ENCODE measurements around the gene FREY1.
"Not testable (repeated sequence)": the region's sequence is repeated elsewhere in the genome, so short reads cannot be mapped to it uniquely, and the experiment has no call there.

The FREY1 gene

DNA sequence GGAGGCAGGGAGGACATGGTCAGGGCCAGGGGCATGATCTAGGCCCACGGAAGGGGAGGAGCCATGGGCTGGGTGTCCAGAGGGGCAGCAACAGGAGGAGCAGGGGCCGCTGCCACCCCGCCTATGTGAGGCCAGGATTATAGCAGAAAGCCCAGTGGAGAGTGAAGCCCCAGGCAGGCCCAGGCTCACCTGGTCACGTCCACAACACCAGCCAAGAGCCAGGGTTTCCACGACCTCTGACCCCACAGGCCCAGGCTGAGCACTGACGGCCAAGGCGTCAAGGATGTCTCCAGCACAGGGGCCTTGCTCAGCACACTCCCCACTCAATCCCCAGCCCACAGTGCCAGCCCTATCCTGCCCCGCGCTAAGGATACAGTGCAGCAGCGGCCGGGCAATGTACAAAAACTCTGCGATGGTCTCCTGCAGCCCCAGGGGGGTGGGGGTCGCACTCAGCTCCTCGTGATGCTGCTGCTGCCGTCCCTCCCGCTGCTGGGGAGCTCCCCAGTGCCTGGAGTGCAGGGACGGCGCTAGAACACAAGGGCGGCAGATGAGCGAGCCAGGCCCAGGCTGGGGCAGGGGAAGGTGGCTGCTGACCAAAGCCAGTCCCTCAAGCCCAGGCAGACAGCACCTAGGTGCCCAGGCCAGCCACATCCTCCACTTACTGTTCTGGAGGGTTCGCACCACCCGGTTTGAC lies 7.0 kb upstream of the FREY1 start:
- no peak for DNase-seq (ENCODE audit: low spot score)

DNA sequence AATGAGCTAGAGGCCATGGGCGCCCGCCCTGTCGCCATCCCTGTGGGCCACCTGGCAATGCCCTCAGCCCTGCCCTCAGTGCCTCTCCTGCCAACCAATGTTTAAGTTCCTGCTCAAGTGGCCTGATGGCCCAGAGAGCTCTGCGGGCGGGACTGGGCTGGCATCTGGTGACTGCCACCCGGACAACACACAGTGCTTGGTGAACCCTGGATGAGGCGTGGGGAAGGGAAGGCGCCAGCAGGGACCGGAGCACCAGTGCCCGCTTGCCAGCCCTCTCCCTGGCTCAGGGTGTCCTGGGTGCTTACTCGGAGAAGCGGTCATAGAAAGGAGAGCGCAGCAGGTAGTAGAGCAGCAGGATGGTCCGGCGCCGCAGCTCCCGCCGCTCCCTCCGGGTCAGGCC lies 6.4 kb upstream of the FREY1 start:
- DNase-seq (ENCODE audit: low spot score), result no peak

DNA sequence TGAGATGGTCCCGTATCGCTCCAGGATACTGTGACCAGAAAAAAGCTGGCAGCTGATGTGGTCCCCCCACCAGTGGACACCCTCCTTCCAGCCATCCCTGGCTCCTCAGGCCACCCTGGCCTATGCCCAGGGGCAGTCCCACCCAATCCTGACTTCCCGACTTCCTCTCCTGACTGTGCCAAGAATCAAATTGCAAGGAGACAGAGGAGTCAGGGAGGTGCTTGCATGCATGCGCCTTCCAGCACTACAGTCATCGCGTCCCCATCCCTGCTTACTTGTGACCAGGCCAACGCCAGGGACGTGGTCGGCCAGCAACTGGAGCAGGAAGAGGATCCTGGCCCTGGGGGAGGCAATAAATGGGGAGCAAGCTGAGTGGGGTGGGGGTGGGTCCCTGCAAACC lies 3.6 kb upstream of the FREY1 start:
- no peak for DNase-seq (ENCODE audit: low spot score)

DNA sequence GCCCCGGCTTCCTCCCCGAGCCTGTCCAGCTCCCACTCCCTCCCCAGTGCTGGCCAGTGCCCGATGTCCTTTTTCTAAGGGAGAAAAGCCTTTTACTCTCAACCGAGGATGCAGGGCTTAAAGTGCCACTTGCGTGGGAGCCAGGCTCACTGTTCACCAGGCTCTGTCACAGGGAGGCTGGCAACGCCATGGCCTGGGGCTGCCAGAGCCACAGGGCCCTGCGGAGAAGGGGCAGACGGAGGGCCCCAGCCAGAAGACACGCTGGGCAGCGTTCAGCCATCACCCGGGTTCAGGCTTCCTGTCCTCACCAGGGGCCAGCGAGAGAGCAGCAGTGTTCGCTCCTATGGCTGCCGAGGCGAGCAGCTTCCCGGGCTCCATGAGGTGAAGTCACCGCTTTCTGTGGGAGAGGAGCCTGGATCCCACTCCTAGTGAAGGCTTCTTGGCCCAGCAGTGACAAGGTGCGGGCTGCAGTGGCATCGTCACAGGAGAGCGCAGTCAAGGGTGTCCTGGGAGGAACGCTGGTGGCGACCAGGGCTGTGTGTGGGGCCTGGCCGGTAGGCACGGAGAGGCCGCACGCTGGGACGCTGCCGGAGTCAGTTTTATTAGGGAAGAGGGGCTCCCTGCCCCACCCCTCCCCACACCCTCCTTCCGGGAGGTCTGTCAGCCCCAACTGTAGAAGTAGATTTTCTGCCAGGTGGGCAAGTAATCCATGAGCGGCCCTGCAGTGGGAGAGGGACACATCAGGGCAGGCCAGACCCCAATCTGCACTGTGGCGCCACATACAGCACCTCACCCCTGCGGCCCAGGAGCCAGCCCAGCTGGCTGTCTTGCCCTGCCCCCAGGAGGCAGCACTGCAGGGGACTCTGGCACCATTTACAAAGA lies 2.8 kb upstream of the FREY1 start:
- DNase-seq (ENCODE audit: low spot score), result no peak

GRCh38 chr11:45907911-45908370 lies 870 bp upstream of the FREY1 start:
- DNase-seq (ENCODE audit: low spot score), result no peak

DNA sequence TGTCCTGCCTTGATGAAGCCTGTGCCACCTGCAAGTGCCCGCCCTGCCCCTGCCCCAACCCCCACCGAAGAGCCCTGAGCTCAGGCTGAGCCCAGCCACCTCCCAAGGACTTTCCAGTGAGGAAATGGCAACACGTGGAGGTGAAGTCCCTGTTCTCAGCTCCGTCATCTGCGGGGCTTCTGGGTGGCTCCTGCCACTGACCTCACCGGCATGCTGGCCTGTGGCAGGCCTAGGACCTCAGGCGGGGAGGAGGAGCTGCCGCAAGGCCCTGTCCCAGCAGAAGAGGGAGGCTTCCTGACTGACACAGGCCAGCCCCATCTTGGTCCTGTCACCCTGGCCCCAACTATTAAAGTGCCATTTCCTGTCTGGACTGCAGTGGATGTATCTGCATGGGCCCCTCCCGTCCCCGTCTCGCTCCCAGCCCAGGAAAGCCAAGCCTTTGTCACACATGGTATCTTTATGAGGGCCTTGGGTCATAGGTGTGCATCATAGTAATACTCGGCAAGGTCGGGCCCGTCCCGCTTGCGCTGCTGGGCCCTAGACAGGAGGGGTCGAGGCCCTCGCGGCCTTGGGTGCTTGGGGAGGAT lies 882 bp downstream of the FREY1 start:
- DNase-seq (ENCODE audit: low spot score), result no peak

- DNase-seq (ENCODE audit: low spot score), result not testable (repeated sequence)
Observed at GRCh38 chr11:45905576-45905975, 1.5 kb downstream of the FREY1 start.

GRCh38 chr11:45905095-45905494 lies 2.0 kb downstream of the FREY1 start:
- DNase-seq (ENCODE audit: low spot score), result no peak

DNA sequence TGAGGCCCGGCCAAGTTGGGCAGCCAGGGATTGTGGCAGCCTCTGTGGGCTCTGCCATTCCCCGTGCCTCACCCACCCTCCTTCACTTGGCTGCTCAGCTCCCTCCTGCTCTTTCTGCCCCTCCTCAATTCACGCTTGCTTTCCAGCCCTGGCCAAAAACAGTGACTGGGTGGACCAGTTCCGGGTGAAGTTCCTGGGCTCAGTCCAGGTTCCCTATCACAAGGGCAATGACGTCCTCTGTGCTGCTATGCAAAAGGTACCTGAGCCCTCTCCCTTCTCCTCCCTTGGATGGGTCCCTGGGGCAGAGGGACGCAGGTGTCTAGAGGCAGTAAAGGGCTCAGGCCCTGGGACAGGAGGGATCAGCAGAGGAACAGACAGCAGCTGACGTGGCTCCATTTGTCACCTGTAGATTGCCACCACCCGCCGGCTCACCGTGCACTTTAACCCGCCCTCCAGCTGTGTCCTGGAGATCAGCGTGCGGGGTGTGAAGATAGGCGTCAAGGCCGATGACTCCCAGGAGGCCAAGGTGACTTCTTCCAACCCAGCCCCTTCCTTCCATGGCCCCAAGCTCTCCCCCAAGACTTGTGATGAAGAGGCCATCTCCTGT lies 2.7 kb downstream of the FREY1 start:
- no peak for DNase-seq (ENCODE audit: low spot score)

GRCh38 chr11:45902452-45903380 lies 4.4 kb downstream of the FREY1 start:
- DNase-seq (ENCODE audit: low spot score), result no peak

- peak; percentile 97 for DNase-seq (ENCODE audit: low spot score)
Observed at GRCh38 chr11:45901626-45902025, 5.4 kb downstream of the FREY1 start.

GRCh38 chr11:45900916-45901617 lies 6.0 kb downstream of the FREY1 start:
- DNase-seq (ENCODE audit: low spot score), result peak; percentile 75

- not testable (repeated sequence) for DNase-seq (ENCODE audit: low spot score)
Observed at GRCh38 chr11:45900175-45900800, 6.8 kb downstream of the FREY1 start.

GRCh38 chr11:45899448-45900174 lies 7.5 kb downstream of the FREY1 start:
- DNase-seq (ENCODE audit: low spot score), result peak; percentile 94

GRCh38 chr11:45899086-45899447 lies 8.0 kb downstream of the FREY1 start:
- DNase-seq (ENCODE audit: low spot score), result no peak

DNA sequence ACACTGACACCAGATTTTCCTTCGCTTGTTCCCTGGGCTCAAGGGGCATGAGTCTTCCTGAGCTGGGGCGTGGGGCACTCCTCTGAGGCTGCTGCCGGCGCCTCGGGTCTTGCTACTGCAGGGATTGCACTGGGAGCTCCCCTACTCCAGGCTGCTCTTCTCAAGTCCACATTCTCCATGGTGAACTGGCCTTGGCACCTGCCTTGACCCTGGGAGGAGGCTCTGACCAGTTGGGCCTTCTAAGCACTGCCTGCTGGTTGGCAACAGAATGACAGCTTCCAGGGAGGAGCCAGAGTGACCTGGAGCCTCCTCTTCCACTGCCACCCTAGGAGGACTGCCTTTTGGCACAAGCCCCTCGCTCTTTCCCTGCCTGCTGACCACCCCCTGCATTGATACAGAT lies 9.5 kb downstream of the FREY1 start:
- no peak for DNase-seq (ENCODE audit: low spot score)

DNA sequence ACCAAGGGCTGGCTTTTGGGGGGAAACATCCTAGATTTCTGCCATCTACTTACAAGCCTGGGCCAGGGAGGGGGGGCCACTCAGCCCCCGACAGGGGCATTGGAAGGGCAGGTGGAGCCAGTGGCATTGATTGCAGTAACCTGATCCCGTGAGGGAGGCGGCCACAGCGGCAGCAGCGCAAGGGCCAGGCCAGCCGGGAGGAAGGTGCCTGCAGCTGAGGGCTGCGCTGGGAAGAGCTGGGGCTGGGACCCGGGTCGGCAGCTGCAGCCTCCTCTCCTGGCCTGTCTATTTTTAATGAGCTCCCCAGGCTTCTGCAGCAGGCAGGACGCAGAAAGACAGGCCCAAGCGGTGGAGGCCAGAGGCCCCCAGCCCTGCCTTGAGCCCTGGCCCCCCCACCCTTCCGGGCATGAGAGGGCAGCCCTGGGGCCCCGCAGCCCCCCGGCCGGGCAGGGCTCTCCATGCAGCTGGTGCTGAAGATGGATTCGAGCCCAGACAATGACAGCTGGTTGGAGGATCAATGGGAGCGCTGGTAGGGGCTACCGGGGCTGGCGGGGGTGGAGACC lies 10.6 kb downstream of the FREY1 start:
- peak; percentile 54 for DNase-seq (ENCODE audit: low spot score)

DNA sequence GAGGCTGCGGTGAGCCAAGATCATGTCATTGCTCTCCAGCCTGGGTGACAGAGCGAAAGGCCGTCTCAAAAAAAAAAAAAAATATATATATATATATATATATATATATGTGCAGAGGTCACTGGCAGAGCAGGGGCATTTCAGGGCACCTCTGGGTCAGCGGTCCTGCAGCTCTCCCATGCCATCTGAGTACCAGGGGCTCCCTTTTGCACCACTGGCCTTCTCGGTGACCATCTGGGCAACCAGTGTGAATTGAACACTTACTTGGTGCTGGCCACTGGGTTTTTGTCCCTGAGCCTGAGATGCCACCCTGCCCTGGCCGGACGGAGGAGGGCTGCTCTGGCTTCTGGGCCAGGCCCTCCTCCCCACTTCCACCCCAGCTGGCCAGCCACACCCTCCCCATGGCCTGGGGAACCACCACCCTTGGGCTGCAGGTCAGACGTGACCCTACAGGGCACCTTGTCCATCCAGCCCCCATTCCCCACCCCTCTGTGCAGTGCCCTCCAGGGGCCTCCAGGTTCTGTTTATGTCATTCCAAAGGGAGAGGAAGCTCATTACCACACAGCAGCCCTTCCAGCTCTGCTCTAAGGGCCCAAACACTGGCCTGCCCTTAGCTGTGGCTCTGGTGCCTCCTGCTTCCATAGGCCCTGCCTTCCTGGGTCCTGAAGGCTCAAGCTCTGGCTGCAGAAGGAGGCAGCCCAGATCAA lies 11.4 kb downstream of the FREY1 start:
- DNase-seq (ENCODE audit: low spot score), result no peak

All from globus pallidus (tissue), 1 donor.